ENCODE data around the gene DNAJC5G.

Gene DNAJC5G, protein sequence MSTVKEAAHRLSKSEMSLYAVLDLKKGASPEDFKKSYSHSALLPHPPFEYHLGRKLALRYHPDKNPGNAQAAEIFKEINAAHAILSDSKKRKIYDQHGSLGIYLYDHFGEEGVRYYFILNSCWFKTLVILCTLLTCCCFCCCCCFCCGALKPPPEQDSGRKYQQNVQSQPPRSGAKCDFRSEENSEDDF

DNA sequence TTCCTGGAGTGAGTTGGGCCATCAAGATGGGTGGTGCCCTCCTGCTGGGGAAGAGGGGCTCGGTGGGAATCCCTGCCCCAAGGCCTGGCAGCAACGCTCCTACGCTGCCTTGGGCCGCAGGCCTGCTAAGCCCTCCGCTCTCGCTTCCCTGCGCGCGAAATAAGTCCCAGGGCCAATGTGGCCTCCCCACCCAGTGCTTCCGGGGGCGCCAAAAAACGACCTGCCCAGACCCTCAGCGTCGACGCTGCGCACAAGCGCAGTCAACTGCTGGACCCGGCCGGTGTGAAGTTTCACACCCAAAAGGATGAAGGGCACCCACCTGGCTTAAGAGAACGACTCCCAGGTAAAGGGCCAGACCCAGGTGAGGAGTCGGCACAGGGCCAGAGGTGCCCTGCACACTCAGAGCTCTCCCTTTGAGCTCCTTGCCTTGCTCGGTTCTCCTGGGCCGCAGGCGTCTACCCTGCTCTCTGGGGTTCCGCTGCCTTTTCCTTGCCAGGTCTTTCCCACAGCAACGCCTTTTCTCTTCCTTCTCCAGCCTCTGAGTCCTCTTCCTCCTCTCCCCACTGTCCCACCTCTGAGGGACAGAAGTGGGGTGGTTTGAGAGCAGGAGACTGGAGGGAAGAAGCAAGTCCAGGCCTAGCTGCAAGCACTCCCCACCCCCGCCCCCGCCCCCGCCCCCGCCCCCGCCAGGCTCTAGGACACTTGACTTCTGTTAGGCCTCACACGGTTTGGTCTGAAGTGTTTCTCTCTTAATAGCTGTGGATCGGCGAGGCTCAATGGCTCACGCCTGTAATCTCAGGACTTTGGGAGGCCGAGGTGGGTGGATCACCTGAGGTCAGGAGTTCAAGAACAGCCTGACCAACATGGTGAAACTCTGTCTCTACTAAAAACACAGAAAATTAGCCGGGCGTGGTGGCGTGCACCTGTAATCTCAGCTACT lies at the start of gene DNAJC5G:
DNAJC5G (plus strand) TSS at position 223 of the 940 bp plus-strand sequence. CDS start 1,296 bp downstream, outside the sequence.
- intact Hi-C loops (cut with micrococcal nuclease): no loop called here
- H3K9me3 Mint-ChIP-seq: no peaks in the 10 kb centered on the region
- H3K36me3 Mint-ChIP-seq (ENCODE audit: low read depth): no peaks in the 10 kb centered on the region
- H3K4me1 Mint-ChIP-seq (ENCODE audit: low read depth): peaks cover 6% of the 10 kb centered on the region
- no peak within 1 kb of the TSS for H3K4me3 Mint-ChIP-seq
- peaks cover 26% of the 10 kb centered on the region for H3K27me3 Mint-ChIP-seq
- H3K27ac Mint-ChIP-seq: no peak within 1 kb of the TSS

DNA sequence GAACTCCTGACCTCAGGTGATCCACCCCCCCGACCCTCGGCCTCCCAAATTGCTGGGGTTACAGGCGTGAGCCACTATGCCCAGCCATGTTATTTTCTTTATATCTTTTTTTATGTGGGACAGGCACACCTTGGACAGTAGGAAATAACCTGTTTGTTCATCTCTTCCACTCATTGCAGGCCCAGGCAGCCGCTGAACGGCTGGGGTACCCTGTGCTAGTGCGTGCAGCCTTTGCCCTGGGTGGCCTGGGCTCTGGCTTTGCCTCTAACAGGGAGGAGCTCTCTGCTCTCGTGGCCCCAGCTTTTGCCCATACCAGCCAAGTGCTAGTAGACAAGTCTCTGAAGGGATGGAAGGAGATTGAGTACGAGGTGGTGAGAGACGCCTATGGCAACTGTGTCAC lies 49.7 kb upstream of the DNAJC5G start:
- Mint-ChIP-seq H3K27ac (no peak overlapping the region), H3K4me3 (no peak overlapping the region), H3K36me3 (ENCODE audit: low read depth) (peaks cover 87% of the 10 kb centered on the region)

DNA sequence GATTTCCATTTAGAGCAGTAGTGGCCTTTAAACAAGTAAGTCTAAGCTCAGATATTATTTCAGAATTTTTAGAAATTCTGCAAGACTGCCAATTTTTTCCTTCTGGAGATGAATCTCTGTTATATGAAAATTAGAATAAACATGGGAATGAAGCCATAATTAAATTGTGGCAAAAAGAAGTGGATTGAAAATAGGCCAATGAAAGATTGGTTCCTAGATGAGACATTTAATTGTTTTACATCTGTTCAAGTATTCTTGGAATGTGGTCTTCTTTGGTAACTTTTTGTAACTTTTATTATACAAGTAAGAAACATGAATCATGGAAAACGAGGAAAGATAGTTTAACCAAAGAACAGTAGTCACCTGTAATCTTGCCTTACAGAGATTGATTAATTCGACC lies 47.7 kb upstream of the DNAJC5G start:
- no peak overlapping the region for H3K4me3 Mint-ChIP-seq
- H3K9me3 Mint-ChIP-seq: no peaks in the 10 kb centered on the region
- peaks cover 94% of the 10 kb centered on the region for H3K36me3 Mint-ChIP-seq (ENCODE audit: low read depth)
- H3K27ac Mint-ChIP-seq: no peak overlapping the region
- no peaks in the 10 kb centered on the region for H3K27me3 Mint-ChIP-seq
- intact Hi-C loops (cut with micrococcal nuclease): no loop called here
- H3K4me1 Mint-ChIP-seq (ENCODE audit: low read depth): no peaks in the 10 kb centered on the region

More for the DNA sequence above, 49.7 kb upstream of the DNAJC5G start:
- Mint-ChIP-seq H3K9me3 (no peaks in the 10 kb centered on the region), H3K4me1 (ENCODE audit: low read depth) (no peaks in the 10 kb centered on the region), H3K27me3 (no peaks in the 10 kb centered on the region)
- intact Hi-C loops (cut with micrococcal nuclease): no loop called here

DNA sequence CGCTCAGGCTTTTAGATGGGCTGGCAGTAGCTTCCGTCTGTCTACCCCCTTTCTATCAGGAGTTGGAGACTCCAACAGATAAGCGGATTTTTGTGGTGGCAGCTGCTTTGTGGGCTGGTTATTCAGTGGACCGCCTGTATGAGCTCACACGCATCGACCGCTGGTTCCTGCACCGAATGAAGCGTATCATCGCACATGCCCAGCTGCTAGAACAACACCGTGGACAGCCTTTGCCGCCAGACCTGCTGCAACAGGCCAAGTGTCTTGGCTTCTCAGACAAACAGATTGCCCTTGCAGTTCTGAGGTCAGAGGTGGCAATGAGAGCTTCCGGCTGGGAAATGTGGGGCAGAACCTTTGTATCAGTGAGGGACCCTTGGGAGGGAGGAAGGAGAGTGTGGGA lies 43.3 kb upstream of the DNAJC5G start:
- no peaks in the 10 kb centered on the region for H3K9me3 Mint-ChIP-seq
- intact Hi-C loops (cut with micrococcal nuclease): no loop called here
- no peaks in the 10 kb centered on the region for H3K27me3 Mint-ChIP-seq
- H3K4me3 Mint-ChIP-seq: no peak overlapping the region
- H3K36me3 Mint-ChIP-seq (ENCODE audit: low read depth): peaks cover 94% of the 10 kb centered on the region
- no peaks in the 10 kb centered on the region for H3K4me1 Mint-ChIP-seq (ENCODE audit: low read depth)
- no peak overlapping the region for H3K27ac Mint-ChIP-seq

DNA sequence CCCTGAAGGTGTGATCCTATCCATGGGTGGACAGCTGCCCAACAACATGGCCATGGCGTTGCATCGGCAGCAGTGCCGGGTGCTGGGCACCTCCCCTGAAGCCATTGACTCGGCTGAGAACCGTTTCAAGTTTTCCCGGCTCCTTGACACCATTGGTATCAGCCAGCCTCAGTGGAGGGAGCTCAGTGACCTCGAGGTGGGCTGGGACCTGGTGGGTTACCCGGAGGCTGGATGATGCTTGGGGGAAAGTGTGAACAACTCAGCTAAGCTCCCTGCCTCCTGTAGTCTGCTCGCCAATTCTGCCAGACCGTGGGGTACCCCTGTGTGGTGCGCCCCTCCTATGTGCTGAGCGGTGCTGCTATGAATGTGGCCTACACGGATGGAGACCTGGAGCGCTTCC lies 41.9 kb upstream of the DNAJC5G start:
- Mint-ChIP-seq H3K4me1 (ENCODE audit: low read depth) (no peaks in the 10 kb centered on the region), H3K4me3 (no peak overlapping the region), H3K27ac (no peak overlapping the region), H3K27me3 (no peaks in the 10 kb centered on the region), H3K9me3 (no peaks in the 10 kb centered on the region), H3K36me3 (ENCODE audit: low read depth) (peaks cover 98% of the 10 kb centered on the region)
- intact Hi-C loops (cut with micrococcal nuclease): no loop called here

DNA sequence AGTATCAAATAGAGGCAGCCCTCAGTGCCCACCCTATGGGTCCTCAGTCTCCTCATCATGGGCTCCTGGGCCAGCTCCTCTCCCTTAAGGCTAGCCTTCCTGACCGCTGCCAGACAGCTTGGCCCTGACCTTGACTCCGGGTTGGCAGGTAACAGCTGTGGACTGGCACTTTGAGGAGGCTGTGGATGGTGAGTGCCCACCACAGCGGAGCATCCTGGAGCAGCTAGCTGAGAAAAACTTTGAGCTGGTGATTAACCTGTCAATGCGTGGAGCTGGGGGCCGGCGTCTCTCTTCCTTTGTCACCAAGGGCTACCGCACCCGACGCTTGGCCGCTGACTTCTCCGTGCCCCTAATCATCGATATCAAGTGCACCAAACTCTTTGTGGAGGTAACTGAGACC lies 39.1 kb upstream of the DNAJC5G start:
- Mint-ChIP-seq H3K4me1 (ENCODE audit: low read depth) (no peaks in the 10 kb centered on the region), H3K36me3 (ENCODE audit: low read depth) (peaks cover 100% of the 10 kb centered on the region), H3K27me3 (no peaks in the 10 kb centered on the region), H3K4me3 (no peak overlapping the region), H3K27ac (no peak overlapping the region), H3K9me3 (no peaks in the 10 kb centered on the region)
- intact Hi-C loops (cut with micrococcal nuclease): no loop called here

DNA sequence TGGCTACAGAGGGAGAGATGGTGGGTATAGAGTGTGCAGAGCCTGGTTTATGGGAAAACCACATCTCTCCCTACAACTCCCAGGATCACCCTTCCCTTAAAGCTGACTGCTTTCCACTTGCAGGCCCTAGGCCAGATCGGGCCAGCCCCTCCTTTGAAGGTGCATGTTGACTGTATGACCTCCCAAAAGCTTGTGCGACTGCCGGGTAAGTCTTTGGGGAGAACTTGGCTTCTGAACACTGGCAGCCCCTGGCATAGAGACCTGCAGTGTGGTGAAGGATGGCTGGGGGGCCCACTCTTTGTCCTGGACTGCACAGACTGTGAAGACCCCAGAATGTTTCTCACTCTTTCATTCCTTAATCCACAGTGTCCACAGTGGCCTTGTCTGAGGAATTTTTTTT lies 38.6 kb upstream of the DNAJC5G start:
- Mint-ChIP-seq H3K9me3 (no peaks in the 10 kb centered on the region), H3K36me3 (ENCODE audit: low read depth) (peaks cover 100% of the 10 kb centered on the region)
- intact Hi-C loops (cut with micrococcal nuclease): no loop called here

DNA sequence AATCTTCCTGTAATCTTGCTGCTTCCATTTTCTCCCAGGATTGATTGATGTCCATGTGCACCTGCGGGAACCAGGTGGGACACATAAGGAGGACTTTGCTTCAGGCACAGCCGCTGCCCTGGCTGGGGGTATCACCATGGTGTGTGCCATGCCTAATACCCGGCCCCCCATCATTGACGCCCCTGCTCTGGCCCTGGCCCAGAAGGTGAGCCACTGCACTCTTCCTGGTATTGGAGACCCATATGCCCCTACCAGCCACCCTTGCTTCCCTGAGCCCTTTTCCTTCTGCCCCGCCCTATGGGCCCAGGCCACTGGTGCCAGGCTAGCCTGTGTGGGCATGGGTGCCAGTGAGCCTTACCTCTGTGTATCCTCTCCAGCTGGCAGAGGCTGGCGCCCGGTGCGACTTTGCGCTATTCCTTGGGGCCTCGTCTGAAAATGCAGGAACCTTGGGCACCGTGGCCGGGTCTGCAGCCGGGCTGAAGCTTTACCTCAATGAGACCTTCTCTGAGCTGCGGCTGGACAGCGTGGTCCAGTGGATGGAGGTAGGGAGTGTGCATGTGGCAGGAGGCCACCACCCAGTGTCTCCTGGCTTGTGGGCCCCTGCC lies 37.8 kb upstream of the DNAJC5G start:
- Mint-ChIP-seq H3K27ac (no peak overlapping the region), H3K27me3 (no peaks in the 10 kb centered on the region), H3K9me3 (no peaks in the 10 kb centered on the region), H3K36me3 (ENCODE audit: low read depth) (peaks cover 100% of the 10 kb centered on the region), H3K4me3 (no peak overlapping the region), H3K4me1 (ENCODE audit: low read depth) (no peaks in the 10 kb centered on the region)
- intact Hi-C loops (cut with micrococcal nuclease): no loop called here

More for the DNA sequence above, 38.6 kb upstream of the DNAJC5G start:
- Mint-ChIP-seq H3K4me3 (no peak overlapping the region), H3K27ac (no peak overlapping the region), H3K27me3 (no peaks in the 10 kb centered on the region), H3K4me1 (ENCODE audit: low read depth) (no peaks in the 10 kb centered on the region)

DNA sequence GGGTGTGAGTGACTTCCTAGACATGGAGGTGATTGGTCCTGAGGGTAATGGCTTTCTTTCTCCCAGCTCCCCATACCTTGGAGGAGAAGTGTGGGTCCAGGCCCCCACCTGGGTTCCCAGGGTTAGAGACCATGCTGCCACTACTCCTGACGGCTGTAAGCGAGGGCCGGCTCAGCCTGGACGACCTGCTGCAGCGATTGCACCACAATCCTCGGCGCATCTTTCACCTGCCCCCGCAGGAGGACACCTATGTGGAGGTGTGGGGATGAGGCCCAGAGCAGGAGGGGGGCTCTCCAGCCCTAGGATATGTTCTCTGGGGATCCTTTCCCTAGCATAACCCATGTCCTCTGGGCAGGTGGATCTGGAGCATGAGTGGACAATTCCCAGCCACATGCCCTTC lies 36.3 kb upstream of the DNAJC5G start:
- Mint-ChIP-seq H3K27ac (no peak overlapping the region), H3K4me1 (ENCODE audit: low read depth) (no peaks in the 10 kb centered on the region), H3K4me3 (no peak overlapping the region), H3K27me3 (no peaks in the 10 kb centered on the region), H3K9me3 (no peaks in the 10 kb centered on the region), H3K36me3 (ENCODE audit: low read depth) (peaks cover 100% of the 10 kb centered on the region)
- intact Hi-C loops (cut with micrococcal nuclease): no loop called here

DNA sequence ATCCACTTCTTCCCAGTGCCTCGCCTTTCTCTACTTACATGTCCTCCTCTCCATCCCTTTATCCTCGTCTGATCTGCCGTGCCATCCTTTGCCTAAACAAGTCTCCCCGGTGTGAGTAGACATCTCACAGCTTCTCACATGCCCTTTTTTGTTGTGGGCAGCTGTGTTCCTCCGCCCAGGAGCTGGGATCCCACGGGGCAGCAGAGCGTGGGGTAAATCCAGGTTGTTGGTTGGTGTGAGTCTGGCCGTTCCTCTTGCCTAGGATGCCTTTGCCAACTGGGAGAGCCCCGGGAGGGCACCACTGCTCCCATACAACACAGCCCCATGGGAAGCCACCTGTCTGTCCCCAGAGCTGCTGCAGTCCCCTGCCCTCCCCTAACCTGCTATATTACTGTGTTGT lies 34.8 kb upstream of the DNAJC5G start:
- no peaks in the 10 kb centered on the region for H3K27me3 Mint-ChIP-seq
- no peaks in the 10 kb centered on the region for H3K9me3 Mint-ChIP-seq
- no peak overlapping the region for H3K27ac Mint-ChIP-seq

DNA sequence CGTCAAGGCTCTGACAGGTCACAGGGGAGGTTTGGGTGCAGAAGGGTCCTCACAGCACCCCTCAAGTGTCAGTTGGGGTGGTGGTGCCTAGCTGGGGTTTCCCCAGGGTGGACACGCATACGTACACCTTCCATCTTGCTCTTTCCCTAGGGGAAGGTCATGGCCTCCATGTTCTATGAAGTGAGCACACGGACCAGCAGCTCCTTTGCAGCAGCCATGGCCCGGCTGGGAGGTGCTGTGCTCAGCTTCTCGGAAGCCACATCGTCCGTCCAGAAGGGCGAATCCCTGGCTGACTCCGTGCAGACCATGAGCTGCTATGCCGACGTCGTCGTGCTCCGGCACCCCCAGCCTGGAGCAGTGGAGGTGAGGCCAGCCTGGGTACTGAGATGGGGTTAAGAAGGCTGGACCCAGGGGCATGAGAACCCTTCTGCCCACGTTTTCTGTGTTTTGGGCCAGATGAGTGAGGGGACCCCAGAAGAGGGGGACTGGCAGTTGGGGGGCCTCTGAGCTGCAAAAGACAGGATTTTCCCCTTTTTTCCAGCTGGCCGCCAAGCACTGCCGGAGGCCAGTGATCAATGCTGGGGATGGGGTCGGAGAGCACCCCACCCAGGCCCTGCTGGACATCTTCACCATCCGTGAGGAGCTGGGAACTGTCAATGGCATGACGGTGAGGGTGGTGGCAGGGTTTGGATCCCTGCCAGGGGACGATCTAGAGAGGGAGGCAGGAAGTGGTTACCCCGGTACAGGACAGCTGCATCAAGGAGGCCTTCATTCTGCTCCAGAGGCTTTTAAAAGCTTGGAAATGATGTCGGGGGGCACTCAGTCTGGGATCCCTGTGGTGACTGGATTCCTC lies 33.2 kb upstream of the DNAJC5G start:
- no peak overlapping the region for H3K4me3 Mint-ChIP-seq
- no peaks in the 10 kb centered on the region for H3K4me1 Mint-ChIP-seq (ENCODE audit: low read depth)
- no peaks in the 10 kb centered on the region for H3K27me3 Mint-ChIP-seq
- no peaks in the 10 kb centered on the region for H3K9me3 Mint-ChIP-seq
- peaks cover 79% of the 10 kb centered on the region for H3K36me3 Mint-ChIP-seq (ENCODE audit: low read depth)
- intact Hi-C loops (cut with micrococcal nuclease): no loop called here
- no peak overlapping the region for H3K27ac Mint-ChIP-seq

More for the DNA sequence above, 34.8 kb upstream of the DNAJC5G start:
- H3K4me3 Mint-ChIP-seq: no peak overlapping the region
- peaks cover 94% of the 10 kb centered on the region for H3K36me3 Mint-ChIP-seq (ENCODE audit: low read depth)
- intact Hi-C loops (cut with micrococcal nuclease): no loop called here
- H3K4me1 Mint-ChIP-seq (ENCODE audit: low read depth): no peaks in the 10 kb centered on the region

DNA sequence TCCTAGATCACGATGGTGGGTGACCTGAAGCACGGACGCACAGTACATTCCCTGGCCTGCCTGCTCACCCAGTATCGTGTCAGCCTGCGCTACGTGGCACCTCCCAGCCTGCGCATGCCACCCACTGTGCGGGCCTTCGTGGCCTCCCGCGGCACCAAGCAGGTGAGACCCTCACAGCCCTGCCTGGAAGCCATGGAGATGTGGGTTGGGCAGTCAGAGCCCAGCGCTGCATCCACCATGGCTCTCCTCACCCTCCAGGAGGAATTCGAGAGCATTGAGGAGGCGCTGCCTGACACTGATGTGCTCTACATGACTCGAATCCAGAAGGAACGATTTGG lies 32.6 kb upstream of the DNAJC5G start:
- Mint-ChIP-seq H3K4me3 (no peak overlapping the region), H3K9me3 (no peaks in the 10 kb centered on the region), H3K4me1 (ENCODE audit: low read depth) (no peaks in the 10 kb centered on the region), H3K27ac (no peak overlapping the region), H3K36me3 (ENCODE audit: low read depth) (peaks cover 73% of the 10 kb centered on the region), H3K27me3 (peaks cover 2% of the 10 kb centered on the region)
- intact Hi-C loops (cut with micrococcal nuclease): no loop called here

DNA sequence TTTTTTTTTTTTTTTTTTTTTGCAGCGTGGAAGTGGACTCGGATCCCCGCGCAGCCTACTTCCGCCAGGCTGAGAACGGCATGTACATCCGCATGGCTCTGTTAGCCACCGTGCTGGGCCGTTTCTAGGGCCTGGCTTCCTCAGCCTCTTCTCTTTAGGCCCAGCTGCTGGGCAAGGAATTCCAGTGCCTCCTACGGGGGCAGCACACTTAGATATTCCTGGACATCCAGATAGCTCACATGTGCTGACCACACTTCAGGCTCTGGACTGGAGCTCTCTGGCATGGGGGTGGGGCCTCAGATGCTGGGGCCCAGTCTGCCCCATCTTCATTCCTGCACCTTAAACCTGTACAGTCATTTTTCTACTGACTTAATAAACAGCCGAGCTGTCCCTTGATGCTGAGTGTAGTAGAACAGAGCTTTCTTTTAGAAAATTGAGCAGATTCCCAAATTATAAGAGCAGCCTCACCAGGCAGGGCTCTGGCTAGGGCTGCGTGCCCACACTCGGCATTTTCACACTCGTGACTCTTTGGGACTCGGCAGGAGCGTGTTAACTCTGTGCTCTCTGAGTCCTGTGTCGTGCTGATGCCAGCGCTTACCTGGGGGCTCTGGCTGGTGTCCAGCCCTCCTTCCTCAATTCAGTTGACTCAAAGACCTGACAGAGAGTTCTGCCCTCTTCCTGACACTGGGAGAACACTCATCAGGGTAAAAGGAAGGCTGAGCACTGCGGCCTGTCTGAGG lies 31.7 kb upstream of the DNAJC5G start:
- Mint-ChIP-seq H3K27me3 (peaks cover 7% of the 10 kb centered on the region), H3K4me1 (ENCODE audit: low read depth) (no peaks in the 10 kb centered on the region), H3K27ac (no peak overlapping the region)

More for the DNA sequence above, 31.7 kb upstream of the DNAJC5G start:
- H3K4me3 Mint-ChIP-seq: no peak overlapping the region
- intact Hi-C loops (cut with micrococcal nuclease): no loop called here
- no peaks in the 10 kb centered on the region for H3K9me3 Mint-ChIP-seq
- H3K36me3 Mint-ChIP-seq (ENCODE audit: low read depth): peaks cover 63% of the 10 kb centered on the region

Data from dendritic cell treated with granulocyte-macrophage colony-stimulating factor and Interleukin-4, amounts not matched to agents 40 ng/mL and 50 ng/mL, for 4 days (primary cell).